COLO668 (cell line): Measurements from ENCODE around the gene CCDC85A.
A peak's percentile ranks its signal among the peaks of the same experiment; 100 is the strongest.
"Not testable (repeated sequence)": the region's sequence is repeated elsewhere in the genome, so short reads cannot be mapped to it uniquely, and the experiment has no call there.

Experiments
- DNase-seq: peaks from one replicate; lab custom pipeline; 2025; ENCODE audit not compliant: unreplicated experiment; lab: John Stamatoyannopoulos, UW

Gene CCDC85A

GRCh38 chr2:56183643-56184499 is at the start of gene CCDC85A:
Gene CCDC85A, plus strand, starts transcription at chr2:56183990. Its CDS starts 635 bp downstream, at chr2:56184625.
- DNase-seq: peak; percentile 93

GRCh38 chr2:56134861-56135260 is 48.9 kb upstream of the CCDC85A start:
- DNase-seq: no peak

GRCh38 chr2:56142497-56143061 is 41.2 kb upstream of the CCDC85A start:
- not testable (repeated sequence) for DNase-seq

- DNase-seq: no peak
These were observed 35.9 kb upstream of the CCDC85A start for GRCh38 chr2:56147907-56148306.

- no peak for DNase-seq
These were observed 35.0 kb upstream of the CCDC85A start for GRCh38 chr2:56148825-56149224.

- DNase-seq: no peak
These were observed 31.9 kb upstream of the CCDC85A start for GRCh38 chr2:56151841-56152240.

- DNase-seq: no peak
These were observed 28.6 kb upstream of the CCDC85A start for GRCh38 chr2:56155188-56155587.

GRCh38 chr2:56159875-56160274 is 23.9 kb upstream of the CCDC85A start:
- DNase-seq: not testable (repeated sequence)

GRCh38 chr2:56167616-56168562 is 15.9 kb upstream of the CCDC85A start:
- peak; percentile 42 for DNase-seq

GRCh38 chr2:56169521-56169920 is 14.3 kb upstream of the CCDC85A start:
- no peak for DNase-seq

GRCh38 chr2:56170504-56170903 is 13.3 kb upstream of the CCDC85A start:
- no peak for DNase-seq

GRCh38 chr2:56170988-56171387 is 12.8 kb upstream of the CCDC85A start:
- DNase-seq: no peak

GRCh38 chr2:56175779-56176178 is 8.0 kb upstream of the CCDC85A start:
- no peak for DNase-seq

GRCh38 chr2:56177420-56178220 is 6.2 kb upstream of the CCDC85A start:
- no peak for DNase-seq

- no peak for DNase-seq
These were observed 3.9 kb upstream of the CCDC85A start for GRCh38 chr2:56179931-56180330.

GRCh38 chr2:56182420-56182819 is 1.4 kb upstream of the CCDC85A start:
- DNase-seq: no peak

GRCh38 chr2:56184500-56185011 is 766 bp downstream of the CCDC85A start:
- peak; percentile 85 for DNase-seq

- DNase-seq: peak; percentile 57
These were observed 1.4 kb downstream of the CCDC85A start for GRCh38 chr2:56185101-56185581.

- DNase-seq: peak; percentile 47
These were observed 1.8 kb downstream of the CCDC85A start for GRCh38 chr2:56185582-56186046.

GRCh38 chr2:56191617-56192016 is 7.8 kb downstream of the CCDC85A start:
- peak; percentile 44 for DNase-seq
